HepG2 (cell line): Measurements from ENCODE around the gene FMNL2. TPM values are rescaled to one million over a fixed set of nuclear protein-coding genes. Genes with fewer than 3 reads are reported as not detected.

Source experiments
- ATAC-seq: fragments of 200-7000 bp; cut with Tn5 transposase; 3 replicates; pipeline ENCODE4 v1.9.1; 2020; ENCODE audit warnings: mild to moderate bottlenecking, moderate library complexity
- BruUV-seq: library from RNA; stranded (reverse); fragments of 400-500 nt; replicated peaks from 2 replicates; lab custom pipeline; 2021; lab: Mats Ljungman, UMichigan
- CTCF ChIA-PET: fragments of 300-600 bp; formaldehyde crosslinking; extraction: SDS; loops from one replicate; lab custom pipeline; 2021; ENCODE audit warnings: low total read pairs, inconsistent platforms, low intra/inter-chr PET ratio; lab: Yijun Ruan, JAX
- POLR2A ChIA-PET: fragments of 350-600 bp; sonication (Branson Sonifier 250); formaldehyde crosslinking; loops from one replicate; lab custom pipeline; 2020; ENCODE audit warnings: antibody characterized with exemption, inconsistent platforms; lab: Yijun Ruan, JAX
- DNase-seq: peaks from one replicate; pipeline ENCODE4 v3.0.0-alpha.2; 2015; ENCODE audit warnings: low spot score
- FAIRE-seq: peaks from 3 replicates; lab custom pipeline; 2011; peaks lifted over from hg19 to GRCh38; lab: Jason Lieb, UNC
- H2AFZ ChIP-seq: one replicate; pipeline ENCODE4 v1.6.1; 2011; ENCODE audit warnings: low read length, inconsistent platforms
- H3K27ac ChIP-seq: fragments of 300-600 bp; 3 replicates; pipeline ENCODE4 v1.8.0; 2011; ENCODE audit warnings: mixed run types, mild to moderate bottlenecking, mixed read lengths, low read length, inconsistent platforms; ENCODE audit not compliant: insufficient read depth; ENCODE audit errors: extremely low read length
- H3K27me3 ChIP-seq, 2 experiments: fragments of 200-600 bp in 1 of 2; 2 replicates in 1 of 2; 3 replicates in 1 of 2; pipeline versions ENCODE4 v1.6.0 to v1.8.0; 2011; ENCODE audit warnings: low read length in 2 of 2, mild to moderate bottlenecking in 2 of 2, moderate library complexity in 2 of 2, inconsistent platforms in 1 of 2; ENCODE audit not compliant: insufficient read depth in 2 of 2, control insufficient read depth in 1 of 2
- H3K36me3 ChIP-seq, 2 experiments: fragments of 200-600 bp in 1 of 2; replicated peaks in 1 of 2; 2 replicates in 1 of 2; 3 replicates in 1 of 2; pipeline versions ENCODE4 v1.5.1 to v1.8.0; 2011; ENCODE audit warnings: low read length in 2 of 2, inconsistent platforms in 1 of 2; ENCODE audit not compliant: insufficient read depth in 2 of 2, control insufficient read depth in 1 of 2
- H3K4me1 ChIP-seq: 2 replicates; pipeline ENCODE4 v1.5.1; 2012; ENCODE audit warnings: low read length, inconsistent platforms; ENCODE audit not compliant: insufficient read depth
- H3K4me2 ChIP-seq: 2 replicates; pipeline ENCODE4 v1.6.0; 2011; ENCODE audit warnings: low read depth, low read length, inconsistent platforms
- H3K4me3 ChIP-seq, 3 experiments: fragments of 200-600 bp in 1 of 3; sonication (generic), shearing (Covaris generic) in 1 of 3; replicated peaks in 1 of 3; 2 replicates each; pipeline ENCODE4 v1.5.1; 2011 to 2016; ENCODE audit warnings: low read length in 3 of 3, inconsistent platforms in 2 of 3, low read depth in 2 of 3, mild to moderate bottlenecking in 2 of 3, control low read depth in 1 of 3, mixed read lengths in 1 of 3; ENCODE audit not compliant: insufficient read depth in 1 of 3
- H3K79me2 ChIP-seq: one replicate; pipeline ENCODE4 v1.6.1; 2011; ENCODE audit warnings: low read length, inconsistent platforms; ENCODE audit not compliant: insufficient read depth
- H3K9ac ChIP-seq: 2 replicates; pipeline ENCODE4 v1.6.0; 2011; ENCODE audit warnings: mild to moderate bottlenecking, low read depth, low read length, inconsistent platforms; ENCODE audit not compliant: insufficient read depth
- H3K9me3 ChIP-seq: 2 replicates; pipeline ENCODE4 v1.5.1; 2012; ENCODE audit warnings: mild to moderate bottlenecking, low read length
- H4K20me1 ChIP-seq: 2 replicates; pipeline ENCODE4 v1.6.0; 2011; ENCODE audit warnings: inconsistent platforms, mild to moderate bottlenecking, low read length, moderate library complexity; ENCODE audit not compliant: insufficient read depth
- AGO2 ChIP-seq: fragments of 200-400 bp; formaldehyde crosslinking; optimal IDR thresholded peaks from 2 replicates; pipeline ENCODE3; 2017; ENCODE audit warnings: mild to moderate bottlenecking, low read depth, low read length, moderate library complexity
- BATF2 ChIP-seq: sonication (generic); formaldehyde crosslinking; IDR thresholded peaks from 2 replicates; pipeline ENCODE4 v1.8.0; 2022; ENCODE audit warnings: mild to moderate bottlenecking, missing genetic modification reagents, moderate library complexity
- CBX2 ChIP-seq, 2 experiments: fragments of 200-600 bp in 1 of 2; sonication (generic); formaldehyde crosslinking in 1 of 2; IDR thresholded peaks; 2 replicates each; pipeline versions ENCODE4 v1.7.0 to v1.8.1; 2018 to 2022; ENCODE audit warnings: low read depth in 2 of 2, low read length in 1 of 2, mild to moderate bottlenecking in 1 of 2, missing genetic modification reagents in 1 of 2
- MEIS1 ChIP-seq: sonication (generic); formaldehyde crosslinking; IDR thresholded peaks from 2 replicates; pipeline ENCODE4 v1.9.0; 2021; ENCODE audit warnings: mild to moderate bottlenecking, missing genetic modification reagents, moderate library complexity, borderline replicate concordance
- MZF1 ChIP-seq: sonication (generic); formaldehyde crosslinking; IDR thresholded peaks from 2 replicates; pipeline ENCODE4 v1.8.1; 2023; ENCODE audit warnings: mild to moderate bottlenecking, missing genetic modification reagents, borderline replicate concordance
- ONECUT2 ChIP-seq: sonication (generic); formaldehyde crosslinking; IDR thresholded peaks from 2 replicates; pipeline ENCODE4 v1.4.0; 2020; ENCODE audit warnings: missing genetic modification reagents
- RAD51 ChIP-seq: fragments of 450-650 bp; IDR thresholded peaks from 2 replicates; pipeline ENCODE4 v1.6.1; 2016; ENCODE audit warnings: borderline replicate concordance
- RBM22 ChIP-seq: fragments of 200-400 bp; formaldehyde crosslinking; optimal IDR thresholded peaks from 2 replicates; pipeline ENCODE3; 2017; ENCODE audit warnings: mild to moderate bottlenecking, low read length, moderate library complexity
- ZNF326 ChIP-seq: sonication (generic); formaldehyde crosslinking; IDR thresholded peaks from 2 replicates; pipeline ENCODE4 v1.4.0; 2020; ENCODE audit warnings: missing genetic modification reagents, borderline replicate concordance
- ZNF644 ChIP-seq: IDR thresholded peaks from 2 replicates; pipeline ENCODE4 v1.6.1; 2016; ENCODE audit warnings: low read depth
- ZNF749 ChIP-seq: sonication (generic); formaldehyde crosslinking; IDR thresholded peaks from 2 replicates; pipeline ENCODE4 v1.8.0; 2022; ENCODE audit warnings: mild to moderate bottlenecking, missing genetic modification reagents, moderate library complexity, borderline replicate concordance
- ZNF773 ChIP-seq: sonication (generic); formaldehyde crosslinking; IDR thresholded peaks from 2 replicates; pipeline ENCODE4 v1.4.0; 2020; ENCODE audit warnings: missing genetic modification reagents, borderline replicate concordance
- WGBS: methylation state at CpG from one replicate; pipeline ENCODE4 v1.1.6; 2017; ENCODE audit warnings: low lambda C conversion rate; 5-methylcytosine and 5-hydroxymethylcytosine counted together
- in situ Hi-C: cut with HindIII; loops from 2 replicates; pipeline ENCODE4 v1.10.0; 2017; ENCODE audit warnings: low pct_unique_long_range_greater_than_20kb; ENCODE audit not compliant: extremely low pct_ligation_motif_present
- intact Hi-C: fragments of 100-400 bp; cut with micrococcal nuclease; formaldehyde crosslinking; loops from one replicate; pipeline ENCODE4 v1.10.0; 2022; ENCODE audit not compliant: unreplicated experiment
- polyA plus RNA-seq, 8 experiments: library from polyadenylated mRNA; depleted of rRNA in 3 of 8; stranded (reverse) in 7 of 8; unstranded in 1 of 8; fragments of >200 nt; fragmentation: Illumina TruSeq in 4 of 8; extraction: Trizol in 4 of 8; gene quantifications; 2 replicates each; pipeline versions ENCODE4 v1.2.1 to v1.2.3, GENCODE V29; 2011 to 2016; ENCODE audit warnings: low read depth in 4 of 8, missing spikeins in 1 of 8, mixed read lengths in 1 of 8; ENCODE audit not compliant: insufficient read depth in 1 of 8
- total RNA-seq, 5 experiments: library from RNA; depleted of rRNA; stranded (reverse); fragments of >200 nt; fragmentation: Illumina TruSeq; extraction: Trizol; gene quantifications; 2 replicates each; pipeline ENCODE4 v1.2.3, GENCODE V29; 2016; ENCODE audit warnings: low read depth in 1 of 5

FMNL2 gene
- total and polyA plus RNA-seq, 2 of the 13 experiments (the other 11 are each of a cell fraction or from before 2014, with no cell fraction given): 66.5 to 67.7 TPM

DNA sequence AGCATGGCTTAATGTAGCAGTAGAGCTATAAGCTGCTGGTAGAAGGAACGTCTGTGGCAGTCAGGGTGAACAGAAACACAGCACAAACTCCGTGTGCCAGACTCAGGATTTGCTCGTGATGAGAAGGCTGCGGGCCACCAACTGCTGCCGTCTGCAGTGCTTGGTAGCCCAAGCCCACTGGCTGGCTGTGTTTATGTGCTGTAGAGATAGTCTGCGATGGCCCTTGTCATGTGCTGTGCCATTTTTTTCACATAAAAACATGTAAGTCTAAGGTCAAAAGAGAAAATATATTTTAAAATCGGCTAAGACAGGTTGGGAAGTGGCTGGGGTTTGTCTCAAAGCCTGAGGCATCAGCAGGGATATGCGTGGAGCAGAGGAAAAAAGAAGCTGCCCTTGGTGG is 303.6 kb downstream of the FMNL2 start:
- Histone ChIP-seq H3K4me2 (no peak overlapping the region), H3K9me3 (no peaks in the 10 kb centered on the region), H3K9ac (no peak overlapping the region), H2AFZ (no peak overlapping the region), H3K36me3 (peaks cover 43 to 81% of the 10 kb centered on the region in 2 experiments), H3K4me3 (no peak overlapping the region), H3K27ac (no peak overlapping the region), H4K20me1 (no peaks in the 10 kb centered on the region), H3K79me2 (no peaks in the 10 kb centered on the region), H3K4me1 (no peaks in the 10 kb centered on the region), H3K27me3 (no peaks in the 10 kb centered on the region)
- BruUV-seq: no TSS peak
- ChIA-PET CTCF (no interaction called here), POLR2A (no interaction called here)
- in situ Hi-C loops (loop anchor here (5.0 to 10.0 kb wide), 3 partner anchors 304 to 604 kb away; partner anchors contain the start of gene FMNL2), intact Hi-C loops (no loop called here)
- FAIRE-seq: no peak
- WGBS: 86% methylated on average over 8 of the region's 8 CpGs
- TF ChIP-seq MZF1: no peak
- no peak for TF ChIP-seq RAD51
- peak; percentile 90 for TF ChIP-seq RBM22
- no peak for TF ChIP-seq BATF2
- TF ChIP-seq ONECUT2 (CRISPR knock-in tag): no peak
- no peak for TF ChIP-seq ZNF644
- no peak for TF ChIP-seq MEIS1 (CRISPR knock-in tag)
- no peak for TF ChIP-seq CBX2 (IDR thresholded peaks at IDR 0.05; ENCODE audit: low read depth, low read length)
- no peak for TF ChIP-seq CBX2 (CRISPR knock-in tag; IDR thresholded peaks at IDR 0.05; ENCODE audit: low read depth)
- TF ChIP-seq ZNF773 (CRISPR knock-in tag): no peak
- no peak for TF ChIP-seq ZNF749 (CRISPR knock-in tag)
- TF ChIP-seq AGO2: peak; percentile 47
- TF ChIP-seq ZNF326: no peak
- ATAC-seq: no peak
- DNase-seq: no peak
